ENCODE results near the gene TOR1AIP1.
"Not testable (repeated sequence)": the region's sequence is repeated elsewhere in the genome, so short reads cannot be mapped to it uniquely, and the experiment has no call there.

Gene TOR1AIP1

GRCh38 chr1:179958359-179958758 is 76.3 kb downstream of the TOR1AIP1 start:
- no peak overlapping the region for H3K4me3 ChIP-seq (ENCODE audit: low read depth, low read length)
- no peak for TF ChIP-seq CTCF (IDR thresholded peaks at IDR 0.05; ENCODE audit: insufficient read depth, low read depth, low read length, missing control alignments)
- DNase-seq (ENCODE audit: low read depth): no peak

- not testable (repeated sequence) for H3K4me3 ChIP-seq (ENCODE audit: low read depth, low read length); DNase-seq (ENCODE audit: low read depth)
Observed at GRCh38 chr1:179962168-179962567, 80.1 kb downstream of the TOR1AIP1 start.

- H3K4me3 ChIP-seq (ENCODE audit: low read depth, low read length): no peak overlapping the region
- no peak for TF ChIP-seq CTCF (IDR thresholded peaks at IDR 0.05; ENCODE audit: insufficient read depth, low read depth, low read length, missing control alignments)
- DNase-seq (ENCODE audit: low read depth): no peak
Observed at GRCh38 chr1:179966551-179966950, 84.5 kb downstream of the TOR1AIP1 start.

GRCh38 chr1:179968284-179968993 is 86.4 kb downstream of the TOR1AIP1 start:
- TF ChIP-seq CTCF (IDR thresholded peaks at IDR 0.05; ENCODE audit: insufficient read depth, low read depth, low read length, missing control alignments): no peak
- DNase-seq (ENCODE audit: low read depth): no peak
- H3K4me3 ChIP-seq (ENCODE audit: low read depth, low read length): no peak overlapping the region

- no peak for DNase-seq (ENCODE audit: low read depth)
- TF ChIP-seq CTCF (IDR thresholded peaks at IDR 0.05; ENCODE audit: insufficient read depth, low read depth, low read length, missing control alignments): no peak
- H3K4me3 ChIP-seq (ENCODE audit: low read depth, low read length): no peak overlapping the region
Observed at GRCh38 chr1:179968994-179969919, 87.2 kb downstream of the TOR1AIP1 start.

Measured in GM12865 (cell line).